HL-60 (cell line): ENCODE measurements around the gene CNGA1.
A peak's percentile ranks its signal among the peaks of the same experiment; 100 is the strongest.
"Not testable (repeated sequence)": the region's sequence is repeated elsewhere in the genome, so short reads cannot be mapped to it uniquely, and the experiment has no call there.

ENCODE experiments used
- DNase-seq, 2 experiments: peaks; one replicate each; pipeline ENCODE4 v3.0.0-alpha.2; 2010 to 2020; ENCODE audit warnings: low read depth in 1 of 2, low spot score in 1 of 2
- H3K27ac ChIP-seq: fragments of 250-450 bp; sonication (Bioruptor Pico); replicated peaks from 2 replicates; pipeline ENCODE4 v1.5.1; 2020; ENCODE audit warnings: mild to moderate bottlenecking, moderate library complexity
- H3K27me3 ChIP-seq: fragments of 250-450 bp; sonication (Bioruptor Pico); 2 replicates; pipeline ENCODE4 v1.5.1; 2021; ENCODE audit warnings: mild to moderate bottlenecking, moderate library complexity; ENCODE audit not compliant: insufficient read depth, poor library complexity, severe bottlenecking
- H3K4me3 ChIP-seq: replicated peaks from 2 replicates; pipeline ENCODE4 v1.5.1; 2011; ENCODE audit warnings: mild to moderate bottlenecking, control low read depth, low read length; ENCODE audit not compliant: insufficient read depth
- CTCF ChIP-seq: IDR thresholded peaks from one replicate; pipeline ENCODE4 v1.5.1; 2011; ENCODE audit warnings: low read length, control low read depth, inconsistent platforms; ENCODE audit not compliant: insufficient read depth
- GABPA ChIP-seq: IDR thresholded peaks from 2 replicates; pipeline ENCODE4 v1.6.1; 2012; ENCODE audit warnings: low read depth
- POLR2AphosphoS5 ChIP-seq: IDR thresholded peaks from 2 replicates; pipeline ENCODE4 v1.6.1; 2012; ENCODE audit warnings: low read depth
- REST ChIP-seq: IDR thresholded peaks from 2 replicates; pipeline ENCODE4 v1.6.1; 2012; ENCODE audit warnings: low read depth; ENCODE audit not compliant: insufficient replicate concordance
- SPI1 ChIP-seq: IDR thresholded peaks from 2 replicates; pipeline ENCODE4 v1.6.1; 2012; ENCODE audit warnings: low read depth, mild to moderate bottlenecking, borderline replicate concordance

The CNGA1 gene

GRCh38 chr4:47923261-47923608 lies 93.2 kb downstream of the CNGA1 start:
- H3K27me3 ChIP-seq, H3K4me3 ChIP-seq: not testable (repeated sequence)
- DNase-seq: peak in 1 of 2 experiments; percentile 69
- peak overlapping the region; percentile 68 for H3K27ac ChIP-seq
- peak; percentile 72; the same call in 1 of the 2 replicates for TF ChIP-seq POLR2AphosphoS5
- peak; percentile 94 for TF ChIP-seq SPI1

GRCh38 chr4:47922436-47923260 lies 93.8 kb downstream of the CNGA1 start:
- H3K4me3 ChIP-seq, H3K27me3 ChIP-seq: not testable (repeated sequence)
- DNase-seq: peak in 1 of 2 experiments; percentile 32
- H3K27ac ChIP-seq: peak overlapping the region; percentile 51
- TF ChIP-seq POLR2AphosphoS5: peak; percentile 63

GRCh38 chr4:47917163-47917562 lies 99.3 kb downstream of the CNGA1 start:
- DNase-seq, H3K27me3 ChIP-seq, H3K4me3 ChIP-seq, H3K27ac ChIP-seq: not testable (repeated sequence)

- TF ChIP-seq SPI1 (no peak), CTCF (no peak), POLR2AphosphoS5 (no peak), GABPA (no peak), REST (no peak)
- H3K27me3 ChIP-seq: no peaks in the 10 kb centered on the region
- H3K27ac ChIP-seq: peak overlapping the region; percentile 69
- H3K4me3 ChIP-seq: no peak overlapping the region
- peak in 1 of 2 experiments; percentile 11 for DNase-seq
Observed at GRCh38 chr4:47915378-47915777, 101.1 kb downstream of the CNGA1 start.

- no peaks in the 10 kb centered on the region for H3K27me3 ChIP-seq
- H3K27ac ChIP-seq: peak overlapping the region; percentile 69
- no peak for TF ChIP-seq POLR2AphosphoS5
- peak overlapping the region; percentile 90 for H3K4me3 ChIP-seq
- no peak for DNase-seq
Observed at GRCh38 chr4:47914926-47915237, 101.6 kb downstream of the CNGA1 start.

- peak; percentile 89 to 98 for DNase-seq
- H3K27ac ChIP-seq: peak within 1 kb of the TSS; percentile 76
- no peaks in the 10 kb centered on the region for H3K27me3 ChIP-seq
- TF ChIP-seq CTCF: no peak
- TF ChIP-seq REST: no peak
- peak; percentile 32; the same call in 1 of the 2 replicates for TF ChIP-seq SPI1
- peak; percentile 91; the same call in 1 of the 2 replicates for TF ChIP-seq POLR2AphosphoS5
- TF ChIP-seq GABPA: peak; percentile 85
- peak within 1 kb of the TSS; percentile 90 for H3K4me3 ChIP-seq
Observed at GRCh38 chr4:47914220-47914925, 102.1 kb downstream of the CNGA1 start, which contains the start of gene NFXL1. Gene NFXL1 (minus strand): TSS chr4:47914583. CDS start chr4:47914203, 380 bp downstream.
